ENCODE measurements around the gene SDK1.

GRCh38 chr7:4068286-4068685 lies 767.2 kb downstream of the SDK1 start:
- no peak for TF ChIP-seq CTCF (IDR thresholded peaks at IDR 0.05)
- TF ChIP-seq POLR2A (IDR thresholded peaks at IDR 0.05), result no peak

All from body of pancreas (tissue), 4 donors.